Frontal cortex (tissue), 4 donors: ENCODE measurements around the gene LMNTD2. TPM values are rescaled to one million over a fixed set of nuclear protein-coding genes. Genes with fewer than 3 reads are reported as not detected.
A peak's percentile ranks its signal among the peaks of the same experiment; 100 is the strongest.
"Not testable (repeated sequence)": the region's sequence is repeated elsewhere in the genome, so short reads cannot be mapped to it uniquely, and the experiment has no call there.

ENCODE experiments used
- DNase-seq, 2 donors: peaks; one replicate each; pipeline ENCODE4 v3.0.0; 2012; ENCODE audit warnings: low spot score in 2 of 2
- FAIRE-seq: peaks from 2 replicates; lab custom pipeline; 2012; peaks lifted over from hg19 to GRCh38; lab: Jason Lieb, UNC
- total RNA-seq: library from RNA; depleted of rRNA; stranded (reverse); fragments of >200 nt; gene quantifications from one replicate; pipeline ENCODE4 v1.2.3, GENCODE V29; 2014
- donor health status: control.
- donor health status: control.
- donor health status: control.

LMNTD2 gene
- total RNA-seq, 1 donor from 2014 or later = not detected

DNA sequence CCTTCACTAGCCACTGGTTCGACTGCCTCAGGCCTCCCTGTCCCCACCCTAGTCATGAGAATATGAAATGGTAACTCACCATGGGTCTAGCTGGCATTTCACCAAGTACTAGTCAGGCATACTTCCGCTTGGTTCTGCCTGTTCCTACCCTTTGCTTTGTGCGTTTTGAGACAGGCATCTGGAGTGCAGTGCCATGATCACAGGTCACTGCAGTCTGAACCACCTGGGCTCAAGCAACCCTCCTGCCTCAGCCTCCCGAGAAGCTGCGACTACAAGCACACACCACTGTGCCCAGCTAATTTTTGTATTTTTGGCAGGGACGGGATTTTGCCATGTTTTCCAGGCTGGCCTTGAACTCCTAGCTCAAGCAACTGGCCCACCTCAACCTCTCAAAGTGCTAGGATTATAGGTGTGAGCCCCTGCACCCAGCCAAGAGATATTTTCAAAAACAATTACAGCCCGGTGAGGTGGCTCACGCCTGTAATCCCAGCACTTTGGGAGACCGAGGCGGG, 39.3 kb downstream of the LMNTD2 start:
- FAIRE-seq (no peak), DNase-seq (no peak)

DNA sequence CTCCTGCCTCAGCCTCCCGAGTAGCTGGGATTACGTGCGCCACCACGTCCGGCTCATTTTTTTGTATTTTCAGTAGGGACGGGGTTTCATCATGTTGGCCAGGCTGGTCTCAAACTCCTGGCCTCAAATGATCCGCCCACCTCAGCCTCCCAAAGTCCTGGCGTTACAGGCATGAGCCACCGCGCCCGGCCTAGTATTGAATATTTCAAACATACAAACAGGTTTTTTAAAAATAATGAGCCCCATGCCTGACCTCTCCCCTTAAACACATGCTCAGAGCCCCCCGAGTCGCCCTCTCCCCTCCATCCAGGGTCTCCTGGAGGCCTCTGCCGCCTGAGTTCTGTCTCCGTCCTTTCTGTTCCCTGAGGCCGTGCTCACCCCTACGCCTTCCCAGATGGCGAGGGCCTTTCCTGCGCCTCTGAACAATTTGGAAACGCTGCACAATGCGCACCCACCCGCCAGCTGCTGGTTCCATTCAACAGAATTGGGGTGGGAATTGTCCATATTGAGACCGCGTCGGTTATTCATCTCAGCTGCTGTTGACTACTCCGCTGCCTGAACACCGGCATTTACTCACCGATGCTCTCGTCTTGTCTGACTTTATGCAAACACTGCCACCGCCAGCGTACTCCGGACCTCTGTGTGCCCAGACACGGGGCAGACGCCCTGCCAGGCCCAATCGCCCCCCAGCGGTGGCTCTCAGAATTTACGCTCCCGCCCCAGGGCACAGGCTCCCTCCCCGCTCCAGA, 39.9 kb downstream of the LMNTD2 start:
- DNase-seq (no peak), FAIRE-seq (no peak)

DNA sequence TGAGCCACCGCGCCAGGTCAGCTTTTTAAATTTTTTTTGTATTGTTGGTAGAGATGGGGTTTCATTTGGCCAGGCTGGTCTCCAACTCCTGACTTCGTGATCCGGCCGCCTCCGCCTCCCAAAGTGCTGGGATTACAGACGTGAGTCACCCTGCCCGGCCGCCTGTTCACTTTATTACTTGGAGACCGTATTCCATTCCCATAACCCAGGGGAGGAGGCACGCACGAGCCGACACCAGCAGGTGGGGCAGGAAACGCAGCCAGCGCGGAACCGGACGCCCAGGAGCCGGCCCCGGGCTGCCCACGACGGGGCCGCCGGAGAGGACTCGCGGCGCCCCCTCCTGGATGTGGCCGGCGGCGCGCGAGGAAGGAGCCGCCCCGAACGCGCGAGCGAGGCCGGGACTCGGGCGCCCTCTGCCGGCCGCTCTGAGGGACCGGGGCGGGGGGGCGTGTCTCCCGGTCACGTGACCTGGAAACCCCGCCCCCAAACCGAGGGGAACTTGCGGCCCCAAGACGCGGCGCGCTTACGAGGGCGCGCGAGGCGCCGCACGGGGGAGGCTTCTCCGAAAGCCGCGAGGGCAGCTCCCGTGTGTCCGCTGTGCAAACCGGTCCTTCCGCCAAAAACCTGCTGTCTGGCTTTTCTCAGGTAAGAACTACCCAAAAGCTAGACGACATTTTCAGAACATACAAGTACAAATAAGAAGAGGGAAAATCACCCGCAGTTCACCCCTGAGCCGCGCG, 41.9 kb downstream of the LMNTD2 start:
- DNase-seq = peak; percentile 97
- no peak for FAIRE-seq

DNA sequence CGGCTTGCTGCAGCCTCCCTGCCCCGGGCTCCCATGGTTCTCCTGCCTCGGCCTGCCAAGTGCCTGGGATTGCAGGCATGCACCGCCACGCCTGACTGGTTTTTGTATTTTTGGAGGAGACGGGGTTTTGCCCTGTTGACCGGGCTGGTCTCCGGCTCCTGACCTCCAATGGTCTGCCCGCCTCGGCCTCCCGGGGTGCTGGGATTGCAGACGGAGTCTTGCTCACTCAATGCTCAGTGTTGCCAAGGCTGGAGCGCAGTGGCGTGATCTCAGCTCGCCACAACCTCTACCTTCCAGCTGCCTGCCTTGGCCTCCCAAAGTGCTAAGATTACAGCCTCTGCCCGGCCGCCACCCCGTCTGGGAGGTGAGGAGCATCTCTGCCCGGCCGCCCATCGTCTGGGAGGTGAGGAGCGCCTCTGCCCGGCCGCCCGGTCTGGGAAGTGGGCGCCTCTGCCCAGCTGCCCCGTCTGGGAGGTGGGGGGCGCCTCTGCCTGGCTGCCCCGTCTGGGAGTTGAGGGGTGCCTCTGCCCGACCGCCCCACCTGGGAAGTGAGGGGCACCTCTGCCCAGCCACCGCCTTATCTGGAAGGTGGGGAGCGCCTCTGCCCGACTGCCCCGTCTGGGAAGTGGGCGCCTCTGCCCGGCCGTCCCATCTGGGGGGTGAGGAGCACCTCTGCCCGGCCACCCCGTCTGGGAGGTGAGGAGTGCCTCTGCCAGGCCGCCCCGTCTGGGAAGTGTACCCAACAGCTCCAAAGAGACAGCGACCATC, 43.4 kb downstream of the LMNTD2 start:
- not testable (repeated sequence) for FAIRE-seq, DNase-seq

DNA sequence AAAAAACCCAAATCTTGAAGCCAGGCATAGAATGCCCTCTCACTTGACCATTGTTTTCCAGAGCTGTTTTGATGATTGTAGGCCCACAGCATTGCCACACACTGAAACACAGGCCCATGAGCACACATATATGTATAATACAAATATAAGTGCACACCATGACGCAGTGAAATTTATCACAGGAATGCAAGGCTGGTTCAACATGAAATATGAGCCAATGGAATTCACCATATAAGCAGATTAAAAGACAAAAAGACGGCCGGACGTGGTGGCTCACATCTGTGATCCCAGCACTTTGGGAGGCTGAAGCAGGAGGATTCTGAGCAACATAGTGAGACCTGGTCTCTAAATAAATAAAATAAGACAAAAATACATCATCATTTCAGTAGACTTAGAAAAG, 44.1 kb downstream of the LMNTD2 start:
- FAIRE-seq (no peak), DNase-seq (no peak)

DNA sequence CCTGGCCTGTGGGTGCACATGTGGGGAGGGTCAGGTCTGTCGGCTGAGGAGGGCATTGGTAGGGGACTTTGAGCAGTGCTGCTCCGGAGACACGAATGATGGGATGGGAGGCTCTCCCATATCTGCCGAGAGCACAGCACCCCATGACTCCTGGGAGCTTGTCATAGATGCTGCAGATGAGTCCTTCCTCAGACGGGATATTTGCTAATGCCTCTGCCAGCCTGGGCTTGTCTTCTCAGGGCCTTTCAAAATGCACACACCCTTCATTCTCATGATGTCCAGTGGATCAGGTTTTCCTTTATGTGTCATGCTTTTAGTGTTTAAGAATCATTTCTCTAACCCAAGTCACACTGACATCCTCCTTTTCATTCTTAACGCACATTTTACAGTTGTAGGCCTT, 45.4 kb downstream of the LMNTD2 start:
- FAIRE-seq (no peak), DNase-seq (no peak)

DNA sequence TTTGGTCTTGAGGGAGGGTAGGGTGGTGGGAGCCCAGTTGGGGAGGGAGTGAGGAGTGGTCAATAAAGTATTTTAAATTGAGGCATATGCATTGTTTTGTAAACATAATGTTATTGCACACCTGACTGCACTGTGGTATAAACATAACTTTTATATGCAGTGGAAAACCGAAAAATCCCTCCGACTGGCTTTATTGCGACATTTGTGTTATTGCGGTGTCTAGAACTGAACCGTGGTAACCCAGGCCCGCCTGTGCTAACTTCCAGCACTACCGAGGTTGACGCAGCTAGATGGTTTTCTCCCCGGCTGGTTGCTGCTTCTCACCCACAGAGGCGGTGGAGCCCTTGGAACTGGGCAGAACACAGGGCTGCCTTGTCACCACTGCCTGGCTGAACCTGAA, 45.9 kb downstream of the LMNTD2 start:
- DNase-seq = no peak

DNA sequence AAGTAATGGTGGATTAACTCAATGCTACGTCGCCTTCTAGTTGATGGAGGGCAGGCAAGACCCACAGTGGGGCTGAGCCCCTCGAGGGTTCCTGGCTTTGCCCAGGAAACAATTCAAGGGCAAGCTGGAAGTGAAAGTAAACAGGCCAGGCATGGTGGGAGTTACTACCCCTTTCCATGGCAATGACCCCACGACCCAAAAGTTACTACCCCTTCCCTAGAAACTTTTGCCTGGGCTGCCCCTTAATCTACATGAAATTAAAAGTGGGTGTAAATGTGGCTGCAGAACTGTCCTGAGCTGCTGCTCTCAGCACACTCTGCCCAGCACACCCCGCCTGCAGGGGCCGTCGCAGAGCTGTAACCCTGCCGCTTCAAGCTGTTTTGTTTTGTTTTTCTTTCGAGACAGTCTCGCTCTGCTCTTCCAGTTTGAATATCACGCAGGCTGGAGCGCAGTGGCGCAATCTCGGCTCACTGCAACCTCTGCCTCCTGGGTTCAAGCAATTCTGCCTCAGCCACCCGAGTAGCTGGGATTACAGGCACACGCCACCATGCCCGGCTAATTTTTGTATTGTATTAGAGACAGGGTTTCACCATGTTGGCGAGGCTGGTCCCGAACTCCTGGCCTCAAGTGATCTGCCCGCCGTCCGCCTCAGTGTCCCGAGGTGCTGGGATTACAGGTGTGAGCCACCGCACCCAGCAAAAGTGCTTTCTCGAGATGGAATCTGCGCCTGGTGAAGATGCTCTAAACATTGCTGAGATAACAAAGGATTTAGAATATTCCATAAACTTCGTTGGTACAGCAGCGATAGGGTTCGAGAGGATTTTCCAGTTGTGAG, 47.6 kb downstream of the LMNTD2 start:
- DNase-seq (no peak), FAIRE-seq (no peak)

More for the DNA sequence above, 45.9 kb downstream of the LMNTD2 start:
- FAIRE-seq = no peak

DNA sequence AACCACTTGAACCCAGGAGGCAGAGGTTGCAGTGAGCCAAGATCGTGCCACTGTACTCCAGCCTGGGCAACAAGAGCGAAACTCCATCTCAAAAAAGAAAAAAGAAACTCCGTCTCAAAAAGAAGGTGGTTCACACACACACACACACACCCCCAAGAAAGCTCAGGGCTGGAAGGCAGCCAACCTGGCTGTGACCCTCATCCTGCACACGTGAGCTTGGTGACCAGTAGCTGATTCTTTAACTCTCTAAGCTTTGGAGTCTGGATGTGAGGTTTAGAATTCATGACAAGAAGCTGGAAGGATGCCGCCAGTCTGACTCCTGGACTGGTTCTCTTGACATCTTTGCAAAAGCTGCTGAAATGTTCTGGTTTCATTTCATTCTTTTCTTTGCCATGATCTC, 51.6 kb downstream of the LMNTD2 start:
- FAIRE-seq (no peak), DNase-seq (no peak)

DNA sequence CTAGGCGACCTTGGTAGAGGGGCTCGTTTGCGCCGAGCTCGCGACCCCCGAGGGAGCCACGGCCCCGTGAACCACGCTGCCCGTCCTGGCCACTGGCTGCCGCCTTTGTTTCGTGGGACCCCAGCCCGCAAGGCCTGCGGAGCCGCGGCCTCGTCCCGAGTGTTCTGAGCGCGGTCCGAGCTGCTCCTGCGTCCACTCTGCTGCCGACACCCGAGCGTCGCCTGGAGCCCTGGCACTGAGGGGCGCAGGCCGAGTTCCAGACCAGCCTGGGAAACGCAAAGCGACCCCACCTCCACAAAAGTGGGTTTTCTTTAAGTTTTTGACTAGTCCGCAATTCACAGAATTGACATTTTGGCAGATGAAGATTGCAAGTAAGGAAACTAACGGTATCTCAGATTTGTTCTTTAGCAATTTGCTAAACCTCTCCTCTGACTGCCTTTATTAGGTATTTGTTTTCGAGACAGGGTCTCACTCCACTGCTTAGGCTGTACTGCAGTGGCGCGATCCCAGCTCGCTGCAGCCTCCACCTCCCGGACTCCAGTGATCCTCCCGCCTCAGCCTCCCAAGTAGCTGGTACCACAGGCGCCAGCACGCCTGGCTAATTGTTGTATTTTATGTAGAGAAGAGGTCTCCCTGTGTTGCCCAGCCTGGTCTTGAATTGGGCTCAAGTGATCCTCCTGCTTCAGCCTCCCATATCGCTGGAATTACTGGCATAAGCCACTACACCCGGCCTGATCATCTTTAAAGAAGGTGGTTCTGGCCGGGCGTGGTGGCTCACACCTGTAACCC, 52.6 kb downstream of the LMNTD2 start:
- FAIRE-seq (no peak), DNase-seq (no peak)

DNA sequence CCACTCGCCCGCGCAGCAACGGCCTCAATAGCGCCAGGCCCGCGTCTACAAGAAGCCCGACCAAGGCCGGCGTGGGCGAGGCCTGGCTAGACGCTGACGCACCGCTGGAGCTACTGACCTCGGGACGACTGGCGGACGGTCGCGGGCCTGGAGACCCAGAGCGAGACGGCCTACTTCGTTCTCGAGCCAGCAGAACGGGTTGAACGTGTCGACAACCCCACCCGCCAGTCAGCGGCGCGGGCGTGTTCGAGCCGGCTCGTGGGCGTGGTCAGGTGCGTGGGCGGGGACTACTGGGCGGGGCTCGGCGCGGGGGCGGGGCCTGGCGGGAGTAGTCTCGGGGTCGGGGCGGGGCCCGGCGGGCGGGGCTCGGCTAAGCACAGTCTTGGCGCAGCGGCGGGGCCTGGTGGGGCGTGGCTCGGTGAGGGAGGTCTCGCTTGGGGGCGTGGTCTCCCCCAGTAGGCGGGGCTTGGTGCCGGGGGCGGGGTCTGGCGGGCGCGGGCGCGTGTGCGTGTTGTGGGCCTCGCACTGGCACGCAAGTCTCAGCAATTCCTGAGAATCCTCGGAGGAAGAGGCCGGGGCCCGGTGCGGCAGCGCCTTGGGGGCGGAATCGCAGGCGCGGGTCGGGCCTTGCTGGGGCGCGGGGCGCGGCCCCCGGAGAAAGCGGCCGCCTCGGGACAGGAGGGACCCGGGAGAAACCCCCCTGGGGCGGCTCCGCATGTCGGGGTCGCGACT, 53.4 kb downstream of the LMNTD2 start, which contains the start of gene RNH1:
TSS of gene RNH1 (minus strand) at position 248 of the 732 bp plus-strand sequence. CDS start 5,080 bp downstream, outside the sequence.
- FAIRE-seq (no peak), DNase-seq (peak; percentile 99 to 100)

DNA sequence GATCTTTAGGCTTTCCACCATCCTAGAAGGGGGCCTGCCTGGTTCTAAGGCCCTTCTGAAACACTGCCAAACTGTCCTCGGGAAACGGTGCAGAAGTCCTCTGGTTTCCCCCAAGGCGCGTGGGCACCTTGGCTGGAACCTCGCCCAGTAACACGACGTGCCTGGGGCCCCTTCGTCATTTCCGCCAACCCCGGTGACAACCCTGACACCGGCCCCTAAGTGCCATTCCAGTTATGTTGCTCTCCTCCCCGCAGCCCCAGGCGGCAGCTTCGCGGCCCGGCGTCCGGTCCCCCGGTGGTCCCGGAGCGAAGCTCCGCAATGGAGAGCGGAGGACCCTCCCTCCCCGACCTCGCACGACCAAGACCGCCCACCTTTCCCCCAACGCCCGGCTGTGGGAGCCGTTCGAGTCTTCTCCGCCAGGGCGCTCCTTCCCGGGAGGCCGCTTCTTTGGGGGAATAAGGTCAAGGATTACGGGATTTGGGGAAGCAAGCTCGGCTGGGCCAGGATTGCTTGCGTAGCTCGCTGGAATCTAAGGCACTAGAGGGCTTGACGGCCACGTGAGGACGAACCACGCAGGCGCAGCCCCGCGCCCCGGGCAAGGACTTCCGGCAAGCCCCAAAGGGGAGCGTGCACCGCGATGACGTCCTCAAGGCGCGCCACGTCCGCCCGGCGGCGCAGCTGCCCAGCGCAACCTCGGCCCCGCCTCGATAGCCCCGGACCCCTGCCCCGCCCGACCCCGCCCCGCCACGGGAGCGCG, 54.1 kb downstream of the LMNTD2 start:
- no peak for FAIRE-seq
- DNase-seq = peak; percentile 97 to 99

DNA sequence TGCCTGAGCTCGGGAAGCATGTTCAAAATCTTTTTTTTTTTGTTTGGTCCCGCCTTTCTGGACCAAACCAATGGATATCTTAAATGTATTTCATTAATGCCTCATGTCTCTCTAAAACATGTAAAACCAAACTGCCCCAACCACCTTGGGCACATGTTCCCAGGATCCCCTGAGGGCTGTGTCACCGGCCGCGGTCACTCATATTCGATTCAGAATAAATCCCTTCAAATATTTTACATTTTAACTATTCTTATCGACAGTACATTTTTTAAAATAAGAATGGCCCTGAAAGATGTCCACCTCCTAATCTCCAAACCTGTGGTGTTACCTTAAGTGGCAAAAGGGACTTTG, 55.6 kb downstream of the LMNTD2 start:
- DNase-seq (no peak), FAIRE-seq (no peak)
